Parathyroid adenoma (tissue), 2 donors: ENCODE measurements around the gene CD244.

Source experiments
- H2AFZ ChIP-seq: fragments of 300-600 bp; sonication (generic); one replicate; pipeline ENCODE4 v1.7.0; 2017; ENCODE audit warnings: antibody characterized with exemption, mild to moderate bottlenecking
- H3K27ac ChIP-seq: fragments of 300-600 bp; sonication (generic); one replicate; pipeline ENCODE4 v1.7.0; 2017
- H3K27me3 ChIP-seq: fragments of 300-600 bp; sonication (generic); one replicate; pipeline ENCODE4 v1.7.0; 2017; ENCODE audit warnings: low read length; ENCODE audit not compliant: control insufficient read depth, insufficient read depth
- H3K36me3 ChIP-seq: fragments of 300-600 bp; sonication (generic); one replicate; pipeline ENCODE4 v1.7.0; 2017; ENCODE audit warnings: low read length; ENCODE audit not compliant: control insufficient read depth, insufficient read depth
- H3K4me1 ChIP-seq: fragments of 300-600 bp; sonication (generic); one replicate; pipeline ENCODE4 v1.7.0; 2017; ENCODE audit warnings: control low read depth
- H3K4me2 ChIP-seq: fragments of 300-600 bp; sonication (generic); one replicate; pipeline ENCODE4 v1.7.0; 2017; ENCODE audit warnings: low read length
- H3K4me3 ChIP-seq: fragments of 300-600 bp; sonication (generic); one replicate; pipeline ENCODE4 v1.7.0; 2017; ENCODE audit warnings: low read depth, low read length
- H3K79me2 ChIP-seq: fragments of 300-600 bp; sonication (generic); one replicate; pipeline ENCODE4 v1.7.0; 2017; ENCODE audit warnings: control low read depth
- H3K9ac ChIP-seq: fragments of 300-600 bp; sonication (generic); one replicate; pipeline ENCODE4 v1.7.0; 2017; ENCODE audit warnings: mild to moderate bottlenecking
- H3K9me3 ChIP-seq: fragments of 300-600 bp; sonication (generic); one replicate; pipeline ENCODE4 v1.7.0; 2017; ENCODE audit warnings: low read length; ENCODE audit not compliant: control insufficient read depth
- TF ChIP-seq, protein P1 (sequence below): fragments of 300-600 bp; sonication (generic); IDR thresholded peaks from one replicate; pipeline ENCODE4 v1.7.0; 2017; ENCODE audit warnings: antibody characterized with exemption, mild to moderate bottlenecking
- donor health status: primary hyperparathyroidism.

CD244 gene

DNA sequence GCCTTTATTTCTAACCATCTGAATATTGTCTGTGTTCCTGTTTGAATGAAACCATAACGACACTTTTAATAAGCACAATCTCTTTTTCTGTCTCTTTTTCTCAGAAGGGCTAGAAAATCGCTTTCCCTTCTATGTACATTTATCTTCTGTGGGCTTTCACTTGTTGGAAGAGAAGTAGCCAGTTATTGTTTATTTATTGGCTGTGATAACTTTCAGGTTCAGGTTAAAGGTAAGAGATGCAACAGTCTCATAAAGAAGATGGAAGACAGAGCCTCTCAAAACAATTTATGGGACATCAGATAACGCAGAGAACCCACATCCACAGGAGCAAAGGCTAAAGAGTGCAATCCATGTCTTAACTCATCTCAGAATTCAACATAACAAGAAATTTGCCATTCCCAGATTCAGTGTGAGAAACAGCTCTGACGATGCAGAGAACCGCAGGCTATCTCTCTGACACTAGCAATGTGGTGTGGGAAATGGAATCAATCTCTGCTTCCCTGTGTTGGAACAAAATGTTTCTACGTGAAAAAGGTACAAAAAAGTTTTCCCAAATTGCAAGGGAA is 4.1 kb upstream of the CD244 start:
- TF ChIP-seq, protein P1, sequence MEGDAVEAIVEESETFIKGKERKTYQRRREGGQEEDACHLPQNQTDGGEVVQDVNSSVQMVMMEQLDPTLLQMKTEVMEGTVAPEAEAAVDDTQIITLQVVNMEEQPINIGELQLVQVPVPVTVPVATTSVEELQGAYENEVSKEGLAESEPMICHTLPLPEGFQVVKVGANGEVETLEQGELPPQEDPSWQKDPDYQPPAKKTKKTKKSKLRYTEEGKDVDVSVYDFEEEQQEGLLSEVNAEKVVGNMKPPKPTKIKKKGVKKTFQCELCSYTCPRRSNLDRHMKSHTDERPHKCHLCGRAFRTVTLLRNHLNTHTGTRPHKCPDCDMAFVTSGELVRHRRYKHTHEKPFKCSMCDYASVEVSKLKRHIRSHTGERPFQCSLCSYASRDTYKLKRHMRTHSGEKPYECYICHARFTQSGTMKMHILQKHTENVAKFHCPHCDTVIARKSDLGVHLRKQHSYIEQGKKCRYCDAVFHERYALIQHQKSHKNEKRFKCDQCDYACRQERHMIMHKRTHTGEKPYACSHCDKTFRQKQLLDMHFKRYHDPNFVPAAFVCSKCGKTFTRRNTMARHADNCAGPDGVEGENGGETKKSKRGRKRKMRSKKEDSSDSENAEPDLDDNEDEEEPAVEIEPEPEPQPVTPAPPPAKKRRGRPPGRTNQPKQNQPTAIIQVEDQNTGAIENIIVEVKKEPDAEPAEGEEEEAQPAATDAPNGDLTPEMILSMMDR, result no peak
- H3K4me2 ChIP-seq, result no peak overlapping the region
- H3K9ac ChIP-seq, result no peak overlapping the region
- H2AFZ ChIP-seq, result no peak overlapping the region
- no peaks in the 10 kb centered on the region for H3K79me2 ChIP-seq
- no peak overlapping the region for H3K4me3 ChIP-seq
- no peaks in the 10 kb centered on the region for H3K4me1 ChIP-seq
- H3K9me3 ChIP-seq, result no peaks in the 10 kb centered on the region
- H3K36me3 ChIP-seq, result no peaks in the 10 kb centered on the region
- H3K27me3 ChIP-seq, result no peaks in the 10 kb centered on the region
- no peak overlapping the region for H3K27ac ChIP-seq

DNA sequence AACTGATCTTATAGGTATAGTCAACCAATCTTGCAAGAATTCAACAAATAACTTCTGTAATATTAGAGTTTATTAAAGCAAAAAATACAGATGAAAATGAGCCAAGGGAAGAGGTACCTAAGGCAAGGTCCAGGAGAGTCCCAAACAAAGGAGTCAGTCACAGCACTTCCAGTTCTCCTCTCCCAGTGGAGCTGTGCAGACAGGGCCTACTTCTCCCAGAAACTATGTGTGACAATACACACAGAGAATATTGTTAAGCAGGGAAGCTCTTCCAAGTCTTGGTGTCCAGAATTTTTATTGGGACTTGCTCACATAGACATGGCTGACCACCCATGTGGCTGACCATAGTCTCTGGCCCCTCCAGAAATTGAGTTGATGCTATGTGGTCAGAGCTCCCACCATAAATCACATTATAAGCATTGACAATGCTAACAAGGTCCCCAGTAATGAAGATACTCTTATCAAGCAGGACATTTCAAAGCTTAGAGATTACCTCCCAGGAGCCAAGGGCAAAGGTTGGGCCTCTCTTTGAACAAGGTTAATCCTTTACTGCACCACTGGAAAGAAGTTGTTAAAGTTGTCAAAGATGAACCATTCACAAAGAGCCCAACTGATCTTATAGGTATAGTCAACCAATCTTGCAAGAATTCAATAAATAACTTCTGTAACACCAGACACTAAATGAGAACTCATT is 3.5 kb upstream of the CD244 start:
- no peaks in the 10 kb centered on the region for H3K4me1 ChIP-seq
- no peak overlapping the region for H3K9ac ChIP-seq
- TF ChIP-seq, protein P1, result no peak
- H2AFZ ChIP-seq, result no peak overlapping the region
- H3K9me3 ChIP-seq, result no peaks in the 10 kb centered on the region
- no peaks in the 10 kb centered on the region for H3K27me3 ChIP-seq
- no peak overlapping the region for H3K4me3 ChIP-seq
- no peak overlapping the region for H3K27ac ChIP-seq
- H3K4me2 ChIP-seq, result no peak overlapping the region
- H3K36me3 ChIP-seq, result no peaks in the 10 kb centered on the region
- H3K79me2 ChIP-seq, result no peaks in the 10 kb centered on the region

DNA sequence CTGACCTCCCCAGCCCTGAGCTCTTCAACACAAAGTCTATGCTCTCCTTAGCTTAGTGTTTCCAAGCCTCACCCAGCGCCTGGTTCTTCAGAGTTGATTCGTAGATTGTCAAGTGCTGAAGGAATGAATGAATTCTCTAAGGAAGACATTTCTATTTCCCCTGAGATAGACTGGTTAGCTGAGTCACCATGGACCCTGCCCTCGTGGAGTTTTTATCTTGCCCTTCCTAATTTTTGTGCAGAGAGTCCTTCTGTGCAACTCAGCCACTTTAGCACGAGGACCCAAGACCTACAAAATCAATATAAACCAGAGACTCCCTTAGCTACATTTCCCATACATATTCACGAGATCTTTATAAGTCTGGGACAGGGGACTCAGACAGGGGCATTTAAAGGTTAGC is 2.6 kb upstream of the CD244 start:
- H3K79me2 ChIP-seq, result no peaks in the 10 kb centered on the region
- H3K36me3 ChIP-seq, result no peaks in the 10 kb centered on the region
- no peaks in the 10 kb centered on the region for H3K4me1 ChIP-seq
- no peak overlapping the region for H3K4me2 ChIP-seq
- no peak overlapping the region for H3K4me3 ChIP-seq
- H3K9ac ChIP-seq, result no peak overlapping the region
- TF ChIP-seq, protein P1, result no peak
- no peak overlapping the region for H3K27ac ChIP-seq
- no peaks in the 10 kb centered on the region for H3K9me3 ChIP-seq
- no peaks in the 10 kb centered on the region for H3K27me3 ChIP-seq
- H2AFZ ChIP-seq, result no peak overlapping the region

DNA sequence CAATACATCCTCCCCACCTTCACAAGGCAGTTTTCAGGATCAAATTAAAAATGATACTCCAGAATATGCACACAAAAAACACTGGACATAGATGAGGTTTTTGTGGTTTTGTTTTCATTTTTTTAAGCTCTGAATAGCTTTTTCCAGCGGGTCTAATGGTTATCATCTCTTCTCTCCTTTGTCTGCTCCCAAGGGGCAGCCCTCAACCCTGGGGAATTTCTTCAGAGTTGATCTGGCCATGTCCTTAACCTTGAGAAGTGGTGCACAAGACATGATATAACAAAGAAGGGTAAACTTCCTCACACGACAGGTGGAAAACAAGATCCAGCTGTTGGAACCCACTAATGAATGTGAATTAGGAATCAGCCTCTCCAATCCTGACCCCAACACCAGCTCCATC is 1.5 kb upstream of the CD244 start:
- H3K36me3 ChIP-seq, result no peaks in the 10 kb centered on the region
- no peak overlapping the region for H3K27ac ChIP-seq
- no peak overlapping the region for H3K4me2 ChIP-seq
- H3K9ac ChIP-seq, result no peak overlapping the region
- no peaks in the 10 kb centered on the region for H3K79me2 ChIP-seq
- TF ChIP-seq, protein P1, result no peak
- H2AFZ ChIP-seq, result no peak overlapping the region
- no peaks in the 10 kb centered on the region for H3K9me3 ChIP-seq
- no peaks in the 10 kb centered on the region for H3K27me3 ChIP-seq
- no peak overlapping the region for H3K4me3 ChIP-seq
- no peaks in the 10 kb centered on the region for H3K4me1 ChIP-seq

DNA sequence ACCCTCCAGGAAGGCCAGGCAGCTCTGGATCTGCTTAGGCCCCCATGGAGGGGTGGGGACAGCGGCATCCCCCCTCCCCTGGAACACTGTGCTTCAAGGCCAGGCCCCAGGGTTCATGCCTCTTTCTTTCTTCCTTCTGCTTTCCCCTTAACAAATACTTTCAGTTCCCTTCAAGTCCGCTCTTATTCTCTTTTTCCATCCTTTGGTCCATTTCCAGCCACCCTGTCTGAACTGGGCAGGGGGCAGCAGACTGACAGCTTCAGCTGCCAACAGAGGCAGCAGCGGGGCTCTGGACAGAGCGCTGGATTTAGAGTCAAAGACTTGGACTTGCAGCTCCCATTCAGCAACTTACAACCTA is 1.1 kb upstream of the CD244 start:
- Histone ChIP-seq H3K27ac (no peak overlapping the region), H3K79me2 (no peaks in the 10 kb centered on the region), H3K9me3 (no peaks in the 10 kb centered on the region), H3K9ac (no peak overlapping the region), H3K36me3 (no peaks in the 10 kb centered on the region), H3K27me3 (no peaks in the 10 kb centered on the region), H3K4me1 (no peaks in the 10 kb centered on the region), H3K4me3 (no peak overlapping the region), H2AFZ (no peak overlapping the region), H3K4me2 (no peak overlapping the region)
- TF ChIP-seq, protein P1, result no peak
